Neural cell (in vitro differentiated cells): ENCODE measurements around the gene GAREM1.

ENCODE experiments used
- EP300 ChIP-seq: fragments of 450-650 bp; conservative IDR thresholded peaks from 2 replicates; pipeline ENCODE4 v1.6.1; 2014; ENCODE audit warnings: antibody characterized with exemption, mild to moderate bottlenecking, moderate library complexity; ENCODE audit not compliant: poor library complexity, severe bottlenecking
- EZH2 ChIP-seq: fragments of 200-600, 300-800 bp; shearing (Covaris generic), sonication (generic); IDR thresholded peaks from 2 replicates; pipeline ENCODE4 v1.6.1; 2014; ENCODE audit warnings: antibody characterized with exemption, low read length, borderline replicate concordance, mild to moderate bottlenecking; ENCODE audit not compliant: insufficient read depth, poor library complexity, severe bottlenecking
- MXI1 ChIP-seq: fragments of 450-650 bp; conservative IDR thresholded peaks from 2 replicates; pipeline ENCODE4 v1.6.1; 2014; ENCODE audit warnings: antibody characterized with exemption, mild to moderate bottlenecking; ENCODE audit not compliant: poor library complexity, severe bottlenecking
- TAF1 ChIP-seq: IDR thresholded peaks from 2 replicates; pipeline ENCODE4 v1.6.1; 2012; ENCODE audit warnings: low read depth
- TF ChIP-seq, protein P1 (sequence below): fragments of 450-650 bp; IDR thresholded peaks from 2 replicates; pipeline ENCODE4 v1.5.1; 2014; ENCODE audit warnings: antibody characterized with exemption, mild to moderate bottlenecking, moderate library complexity; ENCODE audit not compliant: poor library complexity, severe bottlenecking

DNA sequence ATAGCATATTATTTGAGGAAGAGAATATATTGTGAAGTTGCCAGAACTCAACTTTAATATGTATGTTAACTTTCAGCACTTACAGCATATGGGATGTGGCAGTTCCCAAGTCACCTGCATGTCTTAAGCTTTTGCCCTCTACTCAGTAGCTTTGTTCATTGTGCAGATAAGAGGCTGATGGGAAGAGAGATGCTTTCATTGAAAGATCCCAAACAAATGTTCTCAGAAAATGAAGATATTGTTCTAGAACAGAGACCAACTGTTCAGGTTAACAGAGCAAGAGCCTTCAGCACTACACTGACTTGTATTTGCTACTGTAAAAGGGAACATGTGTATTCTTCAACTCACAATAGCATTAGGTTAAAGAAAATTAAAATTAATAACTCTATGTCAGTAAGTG, 28.1 kb downstream of the GAREM1 start:
- TF ChIP-seq, protein P1, sequence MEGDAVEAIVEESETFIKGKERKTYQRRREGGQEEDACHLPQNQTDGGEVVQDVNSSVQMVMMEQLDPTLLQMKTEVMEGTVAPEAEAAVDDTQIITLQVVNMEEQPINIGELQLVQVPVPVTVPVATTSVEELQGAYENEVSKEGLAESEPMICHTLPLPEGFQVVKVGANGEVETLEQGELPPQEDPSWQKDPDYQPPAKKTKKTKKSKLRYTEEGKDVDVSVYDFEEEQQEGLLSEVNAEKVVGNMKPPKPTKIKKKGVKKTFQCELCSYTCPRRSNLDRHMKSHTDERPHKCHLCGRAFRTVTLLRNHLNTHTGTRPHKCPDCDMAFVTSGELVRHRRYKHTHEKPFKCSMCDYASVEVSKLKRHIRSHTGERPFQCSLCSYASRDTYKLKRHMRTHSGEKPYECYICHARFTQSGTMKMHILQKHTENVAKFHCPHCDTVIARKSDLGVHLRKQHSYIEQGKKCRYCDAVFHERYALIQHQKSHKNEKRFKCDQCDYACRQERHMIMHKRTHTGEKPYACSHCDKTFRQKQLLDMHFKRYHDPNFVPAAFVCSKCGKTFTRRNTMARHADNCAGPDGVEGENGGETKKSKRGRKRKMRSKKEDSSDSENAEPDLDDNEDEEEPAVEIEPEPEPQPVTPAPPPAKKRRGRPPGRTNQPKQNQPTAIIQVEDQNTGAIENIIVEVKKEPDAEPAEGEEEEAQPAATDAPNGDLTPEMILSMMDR = no peak
- TF ChIP-seq EZH2 (no peak), MXI1 (no peak), EP300 (no peak), TAF1 (no peak)
